Panc1 (cell line): ENCODE results near the gene PVALB. TPM values are rescaled to one million over a fixed set of nuclear protein-coding genes. Genes with fewer than 3 reads are reported as not detected.

Experiments
- ATAC-seq: fragments of 200-7000 bp; cut with Tn5 transposase; 2 replicates; pipeline ENCODE4 v1.9.1; 2020; ENCODE audit warnings: mild to moderate bottlenecking, moderate library complexity
- BruUV-seq: library from RNA; stranded (reverse); fragments of 400-500 nt; replicated peaks from 2 replicates; lab custom pipeline; 2021; lab: Mats Ljungman, UMichigan
- CTCF ChIA-PET: fragments of 300-600 bp; sonication (Branson Sonifier 250); formaldehyde crosslinking; loops from one replicate; lab custom pipeline; 2022; ENCODE audit warnings: antibody characterized with exemption; lab: Charles Lee
- POLR2A ChIA-PET: fragments of 300-600 bp; sonication (Branson Sonifier 250); formaldehyde crosslinking; loops from one replicate; lab custom pipeline; 2022; ENCODE audit warnings: antibody characterized with exemption; lab: Charles Lee
- DNase-seq: peaks from one replicate; pipeline ENCODE4 v3.0.0-alpha.2; 2010; ENCODE audit warnings: low read depth, low spot score
- H3K27ac ChIP-seq: 2 replicates; pipeline ENCODE4 v1.5.1; 2011; ENCODE audit warnings: mild to moderate bottlenecking, low read length, inconsistent platforms
- H3K27me3 ChIP-seq: fragments of 200-500 bp; sonication (Bioruptor generic); 2 replicates; pipeline ENCODE4 v1.6.0; 2014; ENCODE audit warnings: low read length, inconsistent platforms; ENCODE audit not compliant: control insufficient read depth, insufficient read depth
- H3K36me3 ChIP-seq: fragments of 200-500 bp; sonication (Bioruptor generic); 2 replicates; pipeline ENCODE4 v1.5.1; 2014; ENCODE audit warnings: inconsistent platforms, mild to moderate bottlenecking, low read length, moderate library complexity; ENCODE audit not compliant: control insufficient read depth, insufficient read depth
- H3K4me1 ChIP-seq: 2 replicates; pipeline ENCODE4 v1.5.1; 2011; ENCODE audit warnings: inconsistent platforms, mild to moderate bottlenecking, low read length, moderate library complexity; ENCODE audit not compliant: control insufficient read depth, insufficient read depth
- H3K4me3 ChIP-seq, 2 experiments: 2 replicates each; pipeline ENCODE4 v1.5.1; 2011 to 2012; ENCODE audit warnings: low read depth in 2 of 2, low read length in 2 of 2, mild to moderate bottlenecking in 2 of 2, inconsistent platforms in 1 of 2, moderate library complexity in 1 of 2
- H3K9me3 ChIP-seq: fragments of 200-500 bp; sonication (Bioruptor generic); 2 replicates; pipeline ENCODE4 v1.5.1; 2014; ENCODE audit warnings: low read depth, mild to moderate bottlenecking, inconsistent platforms, low read length, moderate library complexity; ENCODE audit not compliant: control insufficient read depth, insufficient read depth
- POLR2AphosphoS5 ChIP-seq: IDR thresholded peaks from 2 replicates; pipeline ENCODE4 v1.6.1; 2012; ENCODE audit warnings: mild to moderate bottlenecking, low read depth, low read length, moderate library complexity
- SIN3A ChIP-seq: IDR thresholded peaks from 2 replicates; pipeline ENCODE4 v1.6.1; 2012; ENCODE audit warnings: low read depth, mild to moderate bottlenecking, low read length, moderate library complexity, borderline replicate concordance; ENCODE audit not compliant: insufficient read depth
- in situ Hi-C: cut with HindIII; loops from 2 replicates; pipeline ENCODE4 v1.10.0; 2016; ENCODE audit warnings: low sequenced_read_pairs, low pct_unique_long_range_greater_than_20kb
- intact Hi-C: fragments of 100-400 bp; cut with micrococcal nuclease; formaldehyde crosslinking; loops from one replicate; pipeline ENCODE4 v1.10.0; 2022; ENCODE audit not compliant: unreplicated experiment
- total RNA-seq: library from RNA; stranded (reverse); gene quantifications from one replicate; pipeline ENCODE4 v1.2.1, GENCODE V29; 2021; ENCODE audit not compliant: unreplicated experiment
- TF ChIP-seq, protein P1 (sequence below), 2 experiments: IDR thresholded peaks; 2 replicates each; pipeline ENCODE4 v1.6.1; 2011 to 2012; ENCODE audit warnings: low read depth in 2 of 2, control low read depth in 1 of 2, low read length in 1 of 2, mild to moderate bottlenecking in 1 of 2, moderate library complexity in 1 of 2; ENCODE audit not compliant: insufficient read depth in 1 of 2
- TF ChIP-seq, protein P2 (sequence below): fragments of 450-650 bp; IDR thresholded peaks from 2 replicates; pipeline ENCODE4 v1.5.1; 2017; ENCODE audit warnings: mild to moderate bottlenecking

PVALB gene
- total RNA-seq, 1 experiment from 2014 or later: not detected

DNA sequence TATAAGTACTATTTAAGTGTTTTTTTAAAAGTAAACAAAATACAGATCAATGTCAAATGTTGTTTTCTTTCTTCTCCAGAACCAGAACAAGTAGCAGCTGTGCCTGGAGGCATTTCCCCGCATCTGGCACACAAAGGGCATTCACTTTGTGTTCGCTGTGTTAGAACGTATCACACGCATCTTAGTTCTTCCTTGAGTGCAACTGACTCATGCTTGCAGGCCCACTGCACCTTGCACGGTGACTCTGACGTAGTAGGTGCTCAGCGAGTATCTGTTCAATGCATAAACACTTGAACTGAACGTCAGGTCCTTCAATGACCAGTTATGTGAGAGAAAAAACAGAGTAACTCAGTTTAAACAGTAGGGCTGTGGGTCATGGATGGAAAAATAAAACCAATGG lies 44.4 kb downstream of the PVALB start:
- no peaks in the 10 kb centered on the region for H3K27me3 ChIP-seq
- BruUV-seq: no TSS peak
- TF ChIP-seq, protein P1, sequence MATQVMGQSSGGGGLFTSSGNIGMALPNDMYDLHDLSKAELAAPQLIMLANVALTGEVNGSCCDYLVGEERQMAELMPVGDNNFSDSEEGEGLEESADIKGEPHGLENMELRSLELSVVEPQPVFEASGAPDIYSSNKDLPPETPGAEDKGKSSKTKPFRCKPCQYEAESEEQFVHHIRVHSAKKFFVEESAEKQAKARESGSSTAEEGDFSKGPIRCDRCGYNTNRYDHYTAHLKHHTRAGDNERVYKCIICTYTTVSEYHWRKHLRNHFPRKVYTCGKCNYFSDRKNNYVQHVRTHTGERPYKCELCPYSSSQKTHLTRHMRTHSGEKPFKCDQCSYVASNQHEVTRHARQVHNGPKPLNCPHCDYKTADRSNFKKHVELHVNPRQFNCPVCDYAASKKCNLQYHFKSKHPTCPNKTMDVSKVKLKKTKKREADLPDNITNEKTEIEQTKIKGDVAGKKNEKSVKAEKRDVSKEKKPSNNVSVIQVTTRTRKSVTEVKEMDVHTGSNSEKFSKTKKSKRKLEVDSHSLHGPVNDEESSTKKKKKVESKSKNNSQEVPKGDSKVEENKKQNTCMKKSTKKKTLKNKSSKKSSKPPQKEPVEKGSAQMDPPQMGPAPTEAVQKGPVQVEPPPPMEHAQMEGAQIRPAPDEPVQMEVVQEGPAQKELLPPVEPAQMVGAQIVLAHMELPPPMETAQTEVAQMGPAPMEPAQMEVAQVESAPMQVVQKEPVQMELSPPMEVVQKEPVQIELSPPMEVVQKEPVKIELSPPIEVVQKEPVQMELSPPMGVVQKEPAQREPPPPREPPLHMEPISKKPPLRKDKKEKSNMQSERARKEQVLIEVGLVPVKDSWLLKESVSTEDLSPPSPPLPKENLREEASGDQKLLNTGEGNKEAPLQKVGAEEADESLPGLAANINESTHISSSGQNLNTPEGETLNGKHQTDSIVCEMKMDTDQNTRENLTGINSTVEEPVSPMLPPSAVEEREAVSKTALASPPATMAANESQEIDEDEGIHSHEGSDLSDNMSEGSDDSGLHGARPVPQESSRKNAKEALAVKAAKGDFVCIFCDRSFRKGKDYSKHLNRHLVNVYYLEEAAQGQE (IDR thresholded peaks at IDR 0.05; ENCODE audit: insufficient read depth in 1 of 2, low read depth in 2 of 2, low read length in 1 of 2): no peak
- TF ChIP-seq, protein P2, sequence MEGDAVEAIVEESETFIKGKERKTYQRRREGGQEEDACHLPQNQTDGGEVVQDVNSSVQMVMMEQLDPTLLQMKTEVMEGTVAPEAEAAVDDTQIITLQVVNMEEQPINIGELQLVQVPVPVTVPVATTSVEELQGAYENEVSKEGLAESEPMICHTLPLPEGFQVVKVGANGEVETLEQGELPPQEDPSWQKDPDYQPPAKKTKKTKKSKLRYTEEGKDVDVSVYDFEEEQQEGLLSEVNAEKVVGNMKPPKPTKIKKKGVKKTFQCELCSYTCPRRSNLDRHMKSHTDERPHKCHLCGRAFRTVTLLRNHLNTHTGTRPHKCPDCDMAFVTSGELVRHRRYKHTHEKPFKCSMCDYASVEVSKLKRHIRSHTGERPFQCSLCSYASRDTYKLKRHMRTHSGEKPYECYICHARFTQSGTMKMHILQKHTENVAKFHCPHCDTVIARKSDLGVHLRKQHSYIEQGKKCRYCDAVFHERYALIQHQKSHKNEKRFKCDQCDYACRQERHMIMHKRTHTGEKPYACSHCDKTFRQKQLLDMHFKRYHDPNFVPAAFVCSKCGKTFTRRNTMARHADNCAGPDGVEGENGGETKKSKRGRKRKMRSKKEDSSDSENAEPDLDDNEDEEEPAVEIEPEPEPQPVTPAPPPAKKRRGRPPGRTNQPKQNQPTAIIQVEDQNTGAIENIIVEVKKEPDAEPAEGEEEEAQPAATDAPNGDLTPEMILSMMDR: no peak
- TF ChIP-seq SIN3A: no peak
- no peaks in the 10 kb centered on the region for H3K36me3 ChIP-seq
- no peak overlapping the region for H3K27ac ChIP-seq
- ATAC-seq (no peak), DNase-seq (no peak)
- H3K4me3 ChIP-seq: no peak overlapping the region
- CTCF ChIA-PET: no interaction called here
- peaks cover 13% of the 10 kb centered on the region for H3K4me1 ChIP-seq
- H3K9me3 ChIP-seq: no peaks in the 10 kb centered on the region
- in situ Hi-C loops: no loop called here
- intact Hi-C loops: no loop called here
- POLR2A ChIA-PET: no interaction called here

DNA sequence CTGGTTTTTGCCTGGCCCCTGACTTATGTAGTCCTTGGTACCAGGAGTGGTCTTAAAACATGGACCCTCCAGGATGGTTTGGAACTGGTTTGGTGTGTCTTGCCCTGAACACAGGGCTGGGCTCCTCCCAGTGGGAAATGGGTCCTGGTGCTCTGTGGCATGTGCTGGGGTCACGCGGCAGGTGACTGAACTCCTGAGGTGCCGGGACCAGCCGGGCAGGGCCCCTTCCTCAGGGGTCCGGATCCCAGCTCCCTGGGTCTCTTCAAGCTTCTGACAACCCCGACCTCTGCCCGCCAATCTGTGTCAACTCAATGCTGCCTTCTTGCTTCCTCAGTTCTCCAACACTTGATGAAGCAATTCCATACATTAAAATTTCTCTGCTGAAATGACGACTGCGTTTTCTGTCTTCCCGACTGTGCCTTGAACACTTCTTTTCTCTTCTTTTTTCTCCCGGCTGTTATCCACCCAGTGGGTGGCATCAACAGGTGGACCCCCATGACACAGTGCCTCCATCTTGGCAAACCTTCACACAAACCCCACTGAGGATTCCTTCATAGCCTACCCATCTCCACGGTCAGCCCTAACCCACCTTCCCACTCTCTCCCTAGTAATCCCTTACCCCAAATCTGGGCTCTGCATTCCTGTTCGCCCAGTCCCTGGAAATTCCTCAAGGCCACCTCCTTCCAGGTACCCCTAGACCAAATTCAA lies 45.3 kb downstream of the PVALB start:
- BruUV-seq: no TSS peak
- no peak for TF ChIP-seq POLR2AphosphoS5
- TF ChIP-seq, protein P1 (IDR thresholded peaks at IDR 0.05; ENCODE audit: insufficient read depth in 1 of 2, low read depth in 2 of 2, low read length in 1 of 2): no peak
- no peak for TF ChIP-seq SIN3A
- TF ChIP-seq, protein P2: no peak
- no peaks in the 10 kb centered on the region for H3K27me3 ChIP-seq
- H3K36me3 ChIP-seq: no peaks in the 10 kb centered on the region
- ChIA-PET POLR2A (no interaction called here), CTCF (no interaction called here)
- H3K4me3 ChIP-seq: no peak overlapping the region
- no peak for ATAC-seq
- intact Hi-C loops (no loop called here), in situ Hi-C loops (no loop called here)
- peaks cover 9% of the 10 kb centered on the region for H3K4me1 ChIP-seq
- no peak for DNase-seq
- no peaks in the 10 kb centered on the region for H3K9me3 ChIP-seq
- H3K27ac ChIP-seq: no peak overlapping the region
